Measurements from ENCODE around the gene GRPR.

GRPR gene

DNA sequence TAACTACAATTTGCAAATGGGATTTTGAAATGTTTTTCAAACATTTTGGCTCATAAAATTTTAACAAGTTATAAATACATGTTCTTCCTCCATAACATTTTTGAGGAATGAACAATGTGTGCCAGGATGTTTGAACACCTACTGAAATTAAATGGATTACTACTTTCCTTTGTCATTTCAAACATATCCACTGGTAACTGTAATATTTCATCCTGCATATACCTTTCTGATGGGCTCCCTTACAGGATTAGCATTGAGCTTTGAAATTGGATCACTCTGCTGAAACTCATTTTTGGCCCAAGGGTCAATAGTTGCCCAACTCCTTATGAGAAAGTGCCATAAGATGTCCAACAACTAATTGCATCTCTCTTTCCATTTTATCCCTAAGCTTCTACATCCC is 17.6 kb downstream of the GRPR start:
- Histone ChIP-seq H3K79me2 (ENCODE audit: insufficient read depth, low read length) (no peaks in the 10 kb centered on the region), H4K20me1 (ENCODE audit: insufficient read depth, low read length) (no peaks in the 10 kb centered on the region), H3K4me1 (ENCODE audit: insufficient read depth, low read length) (no peaks in the 10 kb centered on the region), H2AFZ (ENCODE audit: low read depth, low read length) (no peak overlapping the region), H3K27ac (ENCODE audit: low read length) (no peak overlapping the region), H3K4me3 (ENCODE audit: low read depth in 1 of 2, low read length in 2 of 2) (no peak overlapping the region), H3K4me2 (ENCODE audit: insufficient read depth, low read length) (no peak overlapping the region), H3K9me3 (ENCODE audit: insufficient read depth, low read length, severe bottlenecking) (no peaks in the 10 kb centered on the region), H3K36me3 (ENCODE audit: insufficient read depth, low read length) (no peaks in the 10 kb centered on the region), H3K9ac (ENCODE audit: low read depth, low read length) (no peak overlapping the region), H3K27me3 (ENCODE audit: insufficient read depth, low read length, poor library complexity) (no peaks in the 10 kb centered on the region)
- no peak for DNase-seq
- TF ChIP-seq EZH2 (IDR thresholded peaks at IDR 0.05; ENCODE audit: borderline replicate concordance, low read depth, low read length, severe bottlenecking) = no peak
- TF ChIP-seq, protein P1, sequence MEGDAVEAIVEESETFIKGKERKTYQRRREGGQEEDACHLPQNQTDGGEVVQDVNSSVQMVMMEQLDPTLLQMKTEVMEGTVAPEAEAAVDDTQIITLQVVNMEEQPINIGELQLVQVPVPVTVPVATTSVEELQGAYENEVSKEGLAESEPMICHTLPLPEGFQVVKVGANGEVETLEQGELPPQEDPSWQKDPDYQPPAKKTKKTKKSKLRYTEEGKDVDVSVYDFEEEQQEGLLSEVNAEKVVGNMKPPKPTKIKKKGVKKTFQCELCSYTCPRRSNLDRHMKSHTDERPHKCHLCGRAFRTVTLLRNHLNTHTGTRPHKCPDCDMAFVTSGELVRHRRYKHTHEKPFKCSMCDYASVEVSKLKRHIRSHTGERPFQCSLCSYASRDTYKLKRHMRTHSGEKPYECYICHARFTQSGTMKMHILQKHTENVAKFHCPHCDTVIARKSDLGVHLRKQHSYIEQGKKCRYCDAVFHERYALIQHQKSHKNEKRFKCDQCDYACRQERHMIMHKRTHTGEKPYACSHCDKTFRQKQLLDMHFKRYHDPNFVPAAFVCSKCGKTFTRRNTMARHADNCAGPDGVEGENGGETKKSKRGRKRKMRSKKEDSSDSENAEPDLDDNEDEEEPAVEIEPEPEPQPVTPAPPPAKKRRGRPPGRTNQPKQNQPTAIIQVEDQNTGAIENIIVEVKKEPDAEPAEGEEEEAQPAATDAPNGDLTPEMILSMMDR (IDR thresholded peaks at IDR 0.05; ENCODE audit: borderline replicate concordance, extremely low read depth, low read length, poor library complexity, severe bottlenecking) = no peak
- ATAC-seq (ENCODE audit: insufficient read depth, low read depth) = no peak

DNA sequence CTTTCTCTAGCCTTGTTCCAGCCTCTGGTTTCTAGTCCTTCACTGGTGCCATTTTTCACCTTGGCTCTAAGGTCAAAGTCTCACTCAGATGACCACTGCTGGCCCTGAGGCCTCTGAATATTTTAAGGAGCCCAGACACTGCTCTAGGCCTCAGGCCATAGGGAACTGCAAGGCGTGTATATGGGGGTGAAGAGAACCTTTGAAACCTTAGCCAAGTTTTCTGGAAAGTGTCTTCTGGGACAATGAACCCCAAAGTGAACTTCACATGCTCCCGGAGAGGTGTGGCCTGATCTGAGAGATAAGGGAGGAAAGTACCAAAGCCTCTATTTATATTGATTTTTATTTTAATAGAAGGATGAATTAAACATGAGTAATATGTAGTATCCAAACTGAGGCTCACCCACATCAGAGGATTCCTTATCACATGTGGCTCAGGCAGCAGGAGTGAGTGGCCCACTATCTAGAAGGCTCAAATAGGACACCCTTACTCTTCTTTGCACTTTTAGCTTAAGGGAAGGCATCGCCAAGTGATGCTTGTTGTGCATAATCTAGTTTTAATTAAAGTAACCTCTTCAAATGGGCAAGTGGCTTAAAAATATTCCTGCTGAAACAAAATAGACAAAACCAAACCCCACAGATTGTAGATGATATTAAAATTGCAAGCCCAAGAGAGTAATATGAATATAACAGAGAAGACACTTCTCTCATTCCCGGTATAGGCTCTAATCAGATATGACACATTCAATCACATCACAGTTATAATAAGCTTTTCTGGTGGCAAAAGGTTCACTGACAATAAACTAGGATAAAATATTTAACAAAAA is 18.3 kb downstream of the GRPR start:
- Histone ChIP-seq H4K20me1 (ENCODE audit: insufficient read depth, low read length) (no peaks in the 10 kb centered on the region), H3K4me2 (ENCODE audit: insufficient read depth, low read length) (no peak overlapping the region), H3K9me3 (ENCODE audit: insufficient read depth, low read length, severe bottlenecking) (no peaks in the 10 kb centered on the region), H3K4me3 (ENCODE audit: low read depth in 1 of 2, low read length in 2 of 2) (no peak overlapping the region), H3K36me3 (ENCODE audit: insufficient read depth, low read length) (no peaks in the 10 kb centered on the region), H2AFZ (ENCODE audit: low read depth, low read length) (no peak overlapping the region), H3K79me2 (ENCODE audit: insufficient read depth, low read length) (no peaks in the 10 kb centered on the region), H3K27me3 (ENCODE audit: insufficient read depth, low read length, poor library complexity) (no peaks in the 10 kb centered on the region), H3K27ac (ENCODE audit: low read length) (no peak overlapping the region), H3K4me1 (ENCODE audit: insufficient read depth, low read length) (no peaks in the 10 kb centered on the region), H3K9ac (ENCODE audit: low read depth, low read length) (no peak overlapping the region)
- DNase-seq = no peak
- ATAC-seq (ENCODE audit: insufficient read depth, low read depth) = no peak
- no peak for TF ChIP-seq EZH2 (IDR thresholded peaks at IDR 0.05; ENCODE audit: borderline replicate concordance, low read depth, low read length, severe bottlenecking)
- TF ChIP-seq, protein P1 (IDR thresholded peaks at IDR 0.05; ENCODE audit: borderline replicate concordance, extremely low read depth, low read length, poor library complexity, severe bottlenecking) = no peak

DNA sequence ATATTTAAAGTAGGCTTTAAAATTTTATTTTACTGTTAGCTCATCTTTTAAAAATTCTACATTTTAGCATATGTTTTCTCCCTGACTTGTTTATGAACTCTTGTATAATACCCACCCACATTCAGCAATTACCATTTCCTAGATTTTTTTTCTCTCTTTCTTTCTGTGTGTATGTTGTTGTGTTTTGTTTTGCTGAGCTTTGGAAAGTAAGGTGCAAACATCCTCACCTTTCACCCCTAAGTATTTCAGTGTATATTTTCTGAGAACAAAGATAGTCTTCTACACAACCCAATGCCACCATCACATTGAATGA is 18.8 kb downstream of the GRPR start:
- Histone ChIP-seq H2AFZ (ENCODE audit: low read depth, low read length) (no peak overlapping the region), H4K20me1 (ENCODE audit: insufficient read depth, low read length) (no peaks in the 10 kb centered on the region), H3K4me3 (ENCODE audit: low read depth in 1 of 2, low read length in 2 of 2) (no peak overlapping the region), H3K9ac (ENCODE audit: low read depth, low read length) (no peak overlapping the region), H3K79me2 (ENCODE audit: insufficient read depth, low read length) (no peaks in the 10 kb centered on the region), H3K9me3 (ENCODE audit: insufficient read depth, low read length, severe bottlenecking) (no peaks in the 10 kb centered on the region), H3K4me1 (ENCODE audit: insufficient read depth, low read length) (no peaks in the 10 kb centered on the region), H3K36me3 (ENCODE audit: insufficient read depth, low read length) (no peaks in the 10 kb centered on the region), H3K27ac (ENCODE audit: low read length) (no peak overlapping the region), H3K27me3 (ENCODE audit: insufficient read depth, low read length, poor library complexity) (no peaks in the 10 kb centered on the region), H3K4me2 (ENCODE audit: insufficient read depth, low read length) (no peak overlapping the region)
- no peak for DNase-seq
- ATAC-seq (ENCODE audit: insufficient read depth, low read depth) = no peak
- TF ChIP-seq, protein P1 (IDR thresholded peaks at IDR 0.05; ENCODE audit: borderline replicate concordance, extremely low read depth, low read length, poor library complexity, severe bottlenecking) = no peak
- TF ChIP-seq EZH2 (IDR thresholded peaks at IDR 0.05; ENCODE audit: borderline replicate concordance, low read depth, low read length, severe bottlenecking) = no peak
